ENCODE measurements around the gene CFAP43. TPM values are rescaled to one million over a fixed set of nuclear protein-coding genes. Genes with fewer than 3 reads are reported as not detected.
A peak's percentile ranks its signal among the peaks of the same experiment; 100 is the strongest.

The CFAP43 gene
- total RNA-seq, 4 donors from 2014 or later: 0.16 to 1.00 (median 0.68) TPM; not detected in 1

- DNase-seq: peak; percentile 48
- Histone ChIP-seq H3K4me3 (no peak overlapping the region), H3K36me3 (no peaks in the 10 kb centered on the region), H3K27ac (no peak overlapping the region), H3K9me3 (no peaks in the 10 kb centered on the region), H3K27me3 (peaks cover 8% of the 10 kb centered on the region), H3K4me1 (peaks cover 0 to 11% (median 7%) of the 10 kb centered on the region in 4 donors)
- intact Hi-C loops (cut with DNase I; ENCODE audit: low total_unique reads) (no loop called here), in situ Hi-C loops (cut with MboI; ENCODE audit: low pct_ligation_motif_present in 1 of 4, low pct_unique_long_range_greater_than_20kb in 1 of 4, low sequenced_read_pairs in 3 of 4) (no loop called here)
- WGBS, 2 donors (ENCODE audit: low coverage in 1 of 2): 31 to 79% methylated on average over 2 of the region's 2 CpGs
- TF ChIP-seq CTCF (IDR thresholded peaks at IDR 0.05) (no peak), POLR2A (IDR thresholded peaks at IDR 0.05) (no peak), EP300 (IDR thresholded peaks at IDR 0.05; ENCODE audit: low read depth) (no peak), POLR2AphosphoS5 (IDR thresholded peaks at IDR 0.05) (no peak)
Measured at GRCh38 chr10:104277785-104278184, 45.6 kb upstream of the CFAP43 start.

GRCh38 chr10:104276192-104276591, 44.0 kb upstream of the CFAP43 start:
- Histone ChIP-seq H3K4me3 (no peak overlapping the region), H3K27ac (no peak overlapping the region), H3K36me3 (no peaks in the 10 kb centered on the region), H3K27me3 (peaks cover 8% of the 10 kb centered on the region), H3K4me1 (peaks cover 0 to 11% (median 7%) of the 10 kb centered on the region in 4 donors), H3K9me3 (no peaks in the 10 kb centered on the region)
- DNase-seq: no peak
- in situ Hi-C loops (cut with MboI; ENCODE audit: low pct_ligation_motif_present in 1 of 4, low pct_unique_long_range_greater_than_20kb in 1 of 4, low sequenced_read_pairs in 3 of 4) (no loop called here), intact Hi-C loops (cut with DNase I; ENCODE audit: low total_unique reads) (no loop called here)
- TF ChIP-seq POLR2AphosphoS5 (IDR thresholded peaks at IDR 0.05): no peak
- no peak for TF ChIP-seq POLR2A (IDR thresholded peaks at IDR 0.05)
- no peak for TF ChIP-seq CTCF (IDR thresholded peaks at IDR 0.05)
- TF ChIP-seq EP300 (IDR thresholded peaks at IDR 0.05; ENCODE audit: low read depth): no peak
- 83% methylated on average over 1 of the region's 1 CpG; no CpG with 5 or more reads in 1 of the 2 donors for WGBS, 2 donors (ENCODE audit: low coverage in 1 of 2)

- TF ChIP-seq POLR2A (IDR thresholded peaks at IDR 0.05) (no peak), CTCF (IDR thresholded peaks at IDR 0.05) (peak; percentile 80 to 85 (median 84))
- no peaks in the 10 kb centered on the region for H3K36me3 ChIP-seq
- intact Hi-C loops (cut with DNase I; ENCODE audit: low total_unique reads) (no loop called here), in situ Hi-C loops (cut with MboI; ENCODE audit: low pct_ligation_motif_present in 1 of 4, low pct_unique_long_range_greater_than_20kb in 1 of 4, low sequenced_read_pairs in 3 of 4) (no loop called here)
- peaks cover 0 to 11% (median 7%) of the 10 kb centered on the region in 4 donors for H3K4me1 ChIP-seq
- peak overlapping the region in 3 of 4 donors; percentile 34 to 53 (median 40) for H3K4me3 ChIP-seq
- peak; percentile 54 for DNase-seq
- H3K27me3 ChIP-seq: peaks cover 8% of the 10 kb centered on the region
- H3K27ac ChIP-seq: peak overlapping the region in 3 of 4 donors; percentile 12 to 49 (median 40)
- H3K9me3 ChIP-seq: no peaks in the 10 kb centered on the region
- 17 to 20% methylated on average over 1 to 42 of the region's 42 CpGs for WGBS, 2 donors (ENCODE audit: low coverage in 1 of 2)
Measured at GRCh38 chr10:104274762-104275721, 42.9 kb upstream of the CFAP43 start.

GRCh38 chr10:104273899-104274575, 41.9 kb upstream of the CFAP43 start:
- no peak for TF ChIP-seq POLR2AphosphoS5 (IDR thresholded peaks at IDR 0.05)
- TF ChIP-seq POLR2A (IDR thresholded peaks at IDR 0.05): no peak
- TF ChIP-seq EP300 (IDR thresholded peaks at IDR 0.05; ENCODE audit: low read depth): no peak
- no peak for TF ChIP-seq CTCF (IDR thresholded peaks at IDR 0.05)

More at GRCh38 chr10:104273899-104274575, 41.9 kb upstream of the CFAP43 start:
- H3K27ac ChIP-seq: no peak overlapping the region
- WGBS, 2 donors (ENCODE audit: low coverage in 1 of 2): 72 to 88% methylated on average over 2 to 4 of the region's 4 CpGs
- intact Hi-C loops (cut with DNase I; ENCODE audit: low total_unique reads): no loop called here
- no peak overlapping the region for H3K4me3 ChIP-seq
- H3K9me3 ChIP-seq: no peaks in the 10 kb centered on the region
- H3K4me1 ChIP-seq: peaks cover 4 to 16% (median 12%) of the 10 kb centered on the region in 4 donors
- in situ Hi-C loops (cut with MboI; ENCODE audit: low pct_ligation_motif_present in 1 of 4, low pct_unique_long_range_greater_than_20kb in 1 of 4, low sequenced_read_pairs in 3 of 4): no loop called here
- no peak for DNase-seq
- H3K36me3 ChIP-seq: no peaks in the 10 kb centered on the region
- peaks cover 8% of the 10 kb centered on the region for H3K27me3 ChIP-seq

All from transverse colon (tissue), 4 donors.